ENCODE measurements around the gene USP17L25.
"Not testable (repeated sequence)": the region's sequence is repeated elsewhere in the genome, so short reads cannot be mapped to it uniquely, and the experiment has no call there.

DNA sequence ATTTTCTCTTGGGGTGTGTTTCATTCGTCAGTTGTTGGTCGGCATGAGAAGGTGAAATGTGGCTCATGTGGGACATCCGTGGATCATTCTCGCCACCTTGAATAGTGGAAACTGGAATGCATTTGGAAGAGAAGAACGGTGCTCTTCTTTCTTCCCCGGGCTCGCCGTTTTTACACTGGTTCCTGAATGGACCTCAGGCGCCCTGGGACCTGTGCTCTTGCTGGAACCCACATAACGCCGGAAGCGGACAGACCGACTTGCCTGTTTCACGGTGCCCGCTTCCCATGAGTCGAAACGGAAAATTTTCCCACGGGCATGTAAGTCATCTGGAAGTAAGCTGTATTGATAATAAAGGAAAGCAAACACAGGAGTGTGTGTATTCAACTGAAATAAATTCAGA, 21.2 kb downstream of the USP17L25 start:
- TF ChIP-seq, protein P1, sequence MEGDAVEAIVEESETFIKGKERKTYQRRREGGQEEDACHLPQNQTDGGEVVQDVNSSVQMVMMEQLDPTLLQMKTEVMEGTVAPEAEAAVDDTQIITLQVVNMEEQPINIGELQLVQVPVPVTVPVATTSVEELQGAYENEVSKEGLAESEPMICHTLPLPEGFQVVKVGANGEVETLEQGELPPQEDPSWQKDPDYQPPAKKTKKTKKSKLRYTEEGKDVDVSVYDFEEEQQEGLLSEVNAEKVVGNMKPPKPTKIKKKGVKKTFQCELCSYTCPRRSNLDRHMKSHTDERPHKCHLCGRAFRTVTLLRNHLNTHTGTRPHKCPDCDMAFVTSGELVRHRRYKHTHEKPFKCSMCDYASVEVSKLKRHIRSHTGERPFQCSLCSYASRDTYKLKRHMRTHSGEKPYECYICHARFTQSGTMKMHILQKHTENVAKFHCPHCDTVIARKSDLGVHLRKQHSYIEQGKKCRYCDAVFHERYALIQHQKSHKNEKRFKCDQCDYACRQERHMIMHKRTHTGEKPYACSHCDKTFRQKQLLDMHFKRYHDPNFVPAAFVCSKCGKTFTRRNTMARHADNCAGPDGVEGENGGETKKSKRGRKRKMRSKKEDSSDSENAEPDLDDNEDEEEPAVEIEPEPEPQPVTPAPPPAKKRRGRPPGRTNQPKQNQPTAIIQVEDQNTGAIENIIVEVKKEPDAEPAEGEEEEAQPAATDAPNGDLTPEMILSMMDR (IDR thresholded peaks at IDR 0.05; ENCODE audit: low read depth, low read length, poor library complexity, severe bottlenecking), result not testable (repeated sequence)
- TF ChIP-seq EZH2phosphoT487 (IDR thresholded peaks at IDR 0.05; ENCODE audit: borderline replicate concordance, low read length), result not testable (repeated sequence)

All from DOHH2 (cell line).